Right ventricle myocardium superior (tissue), 1 donor: ENCODE measurements around the gene LIN52. TPM values are rescaled to one million over a fixed set of nuclear protein-coding genes. Genes with fewer than 3 reads are reported as not detected.

Experiments
- ATAC-seq: fragments of 200-7000 bp; cut with Tn5 transposase; one replicate; pipeline ENCODE4 v1.9.1; 2020; ENCODE audit warnings: mild to moderate bottlenecking; ENCODE audit not compliant: poor library complexity
- DNase-seq: peaks from one replicate; pipeline ENCODE4 v3.0.0-alpha.2; 2020
- intact Hi-C: fragments of 100-400 bp; cut with DNase I; formaldehyde crosslinking; loops from one replicate; pipeline ENCODE4 v1.11.2; 2022
- total RNA-seq: library from RNA; stranded (reverse); fragmentation: NEBNext Ultra II Directional; extraction: Animal tissue kit (Norgen Biotek cat#: 25700); gene quantifications from one replicate; pipeline ENCODE4 v1.2.1, GENCODE V29; 2021
- donor health status: DM: no; HTN: yes; CAD: no; lungs with severe emphysema.

LIN52 gene
- total RNA-seq, 1 donor from 2014 or later: 5.6 TPM

DNA sequence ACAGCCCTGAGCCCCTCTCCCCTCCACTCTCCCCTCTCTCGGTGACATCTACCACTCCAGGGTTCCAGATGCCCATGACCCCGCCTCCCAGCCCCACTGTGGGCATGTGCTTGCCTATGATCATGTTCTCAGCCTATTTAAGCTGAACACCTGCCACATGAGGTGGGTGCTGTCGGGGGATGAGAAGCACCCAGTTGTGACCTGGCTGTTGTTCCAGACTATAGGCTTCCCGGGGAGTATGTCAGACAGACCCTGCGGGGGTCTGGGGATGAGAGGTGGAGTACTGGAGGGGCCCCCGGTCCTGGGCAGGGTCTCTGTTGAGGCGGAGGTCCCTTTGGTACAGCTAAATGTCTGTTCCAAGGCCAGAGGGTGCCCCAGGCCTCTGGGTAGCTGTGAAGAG lies 160.5 kb downstream of the LIN52 start:
- DNase-seq (no peak), ATAC-seq (no peak)
- intact Hi-C loops: no loop called here

DNA sequence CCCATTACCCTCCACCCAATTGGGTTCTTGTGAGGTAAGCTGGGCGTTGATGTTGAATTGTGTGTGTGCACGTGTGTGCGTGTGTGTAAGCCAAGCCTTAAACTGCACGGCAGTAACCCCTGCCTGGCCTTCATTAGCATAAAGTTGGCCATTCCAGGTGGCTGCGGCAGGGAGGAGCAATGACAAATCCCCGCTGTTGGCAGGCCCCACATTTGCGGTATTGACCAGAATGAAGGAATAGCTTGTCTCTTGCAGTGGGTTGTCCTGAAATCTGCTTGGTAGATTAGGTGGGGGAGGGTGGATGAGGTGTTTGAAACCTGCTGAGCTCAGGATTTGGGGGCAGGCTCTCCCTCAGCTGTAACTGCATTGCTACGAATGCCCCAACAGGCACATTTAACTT lies 161.8 kb downstream of the LIN52 start:
- intact Hi-C loops: no loop called here
- DNase-seq (no peak), ATAC-seq (no peak)

DNA sequence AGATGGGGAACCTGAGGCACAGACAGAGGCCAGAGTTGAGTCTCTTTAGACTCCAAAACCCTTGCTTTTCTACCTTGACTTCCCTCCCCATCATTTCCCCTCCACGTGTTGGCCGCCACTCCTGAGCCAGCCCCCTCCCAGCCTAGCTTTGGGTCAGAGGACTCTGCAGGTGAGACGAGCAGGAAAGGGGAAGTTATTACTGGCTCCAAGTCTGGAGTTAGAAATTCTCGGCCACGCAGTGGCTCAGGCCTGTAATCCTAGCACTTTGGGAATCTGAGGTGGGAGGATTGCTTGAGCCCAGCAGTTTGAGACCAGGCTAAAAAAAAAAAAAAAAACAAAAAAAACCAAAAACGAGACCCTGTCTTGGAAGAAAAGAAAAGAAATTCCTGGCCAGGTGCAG lies 163.3 kb downstream of the LIN52 start:
- ATAC-seq (no peak), DNase-seq (no peak)
- intact Hi-C loops: no loop called here

DNA sequence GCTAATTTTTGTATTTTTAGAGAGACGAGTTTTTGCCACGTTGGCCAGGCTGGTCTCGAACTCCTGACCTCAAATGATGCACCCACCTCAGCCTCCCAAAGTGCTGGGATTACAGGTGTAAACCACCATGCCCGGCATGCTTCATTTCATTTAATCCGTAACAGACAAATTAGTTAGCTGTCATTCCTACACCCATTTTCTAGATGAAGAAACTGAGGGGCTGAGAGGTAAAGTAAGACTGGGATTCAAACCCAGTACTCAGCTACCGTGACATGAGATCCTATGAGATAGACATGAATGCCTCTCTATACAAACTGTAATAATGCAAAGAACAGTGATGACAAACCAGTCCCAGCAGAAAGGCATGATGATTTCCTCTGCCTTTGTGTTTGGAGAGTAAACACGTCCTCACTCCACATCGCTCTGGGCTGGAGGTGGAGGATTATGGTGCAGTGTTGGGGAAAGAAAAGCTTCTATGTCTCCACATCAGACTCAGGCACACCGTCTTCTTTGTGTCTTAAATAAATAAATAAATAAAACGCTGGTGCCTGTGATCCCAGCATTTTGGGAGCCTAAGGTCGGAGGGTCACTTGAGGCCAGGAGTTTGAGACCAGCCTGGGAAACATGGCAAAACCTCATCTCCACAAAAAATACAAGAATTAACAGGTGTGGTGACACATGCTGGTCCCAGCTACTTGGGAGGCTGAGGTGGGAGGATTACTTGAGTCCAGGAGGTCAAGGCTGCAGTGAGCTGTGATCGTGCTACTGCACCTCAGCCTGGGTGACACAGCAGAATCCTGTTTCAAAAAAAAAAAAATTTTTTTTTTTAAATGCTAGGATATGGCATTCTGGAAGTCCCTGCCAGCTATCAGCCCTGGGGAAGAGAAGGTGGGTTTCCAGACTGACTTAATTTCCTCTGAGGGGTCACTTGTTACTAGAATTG lies 164.9 kb downstream of the LIN52 start:
- ATAC-seq: no peak
- no peak for DNase-seq
- intact Hi-C loops: loop anchor here (2.0 kb wide), 1 partner anchor 139 kb away; no protein-coding TSS in a partner anchor

Other genes with a start within 250 kb of the LIN52 start
- 35.7 TPM for gene PTGR2, start 233.1 kb upstream of the LIN52 start, total RNA-seq
- gene ZNF410, start 198.1 kb upstream of the LIN52 start, total RNA-seq: 14.7 TPM
- gene FAM161B, start 134.9 kb upstream of the LIN52 start, total RNA-seq: 4.1 TPM
- 49.9 TPM for gene COQ6, start 134.7 kb upstream of the LIN52 start, total RNA-seq
- 5.6 TPM for gene ENTPD5, start 65.7 kb upstream of the LIN52 start, total RNA-seq
- 2.3 TPM for gene BBOF1, start 65.6 kb upstream of the LIN52 start, total RNA-seq
- gene ALDH6A1, start 503 bp upstream of the LIN52 start, total RNA-seq: 56.9 TPM
- not detected for gene VSX2, start 154.5 kb downstream of the LIN52 start, total RNA-seq
- gene ABCD4, start 218.0 kb downstream of the LIN52 start, total RNA-seq: 22.1 TPM